Endodermal cell (in vitro differentiated cells): ENCODE measurements around the gene CHST14. TPM values are rescaled to one million over a fixed set of nuclear protein-coding genes. Genes with fewer than 3 reads are reported as not detected.

Source experiments
- DNase-seq: peaks from one replicate; pipeline ENCODE4 v3.0.0-alpha.2; 2017
- H3K27ac ChIP-seq: 2 replicates; pipeline ENCODE4 v1.5.1; 2013; ENCODE audit warnings: mild to moderate bottlenecking, low read depth, low read length, moderate library complexity
- H3K27me3 ChIP-seq: 2 replicates; pipeline ENCODE4 v1.6.1; 2013; ENCODE audit warnings: mild to moderate bottlenecking, low read length, moderate library complexity; ENCODE audit not compliant: insufficient read depth, control insufficient read depth, poor library complexity, severe bottlenecking
- H3K36me3 ChIP-seq: 2 replicates; pipeline ENCODE4 v1.7.0; 2013; ENCODE audit warnings: mild to moderate bottlenecking, low read length, moderate library complexity; ENCODE audit not compliant: control insufficient read depth, insufficient read depth
- H3K4me1 ChIP-seq: one replicate; pipeline ENCODE4 v1.7.0; 2013; ENCODE audit warnings: low read length; ENCODE audit not compliant: control insufficient read depth, insufficient read depth
- H3K4me3 ChIP-seq: 2 replicates; pipeline ENCODE4 v1.5.1; 2013; ENCODE audit warnings: mild to moderate bottlenecking, low read length, moderate library complexity
- H3K9ac ChIP-seq: 2 replicates; pipeline ENCODE4 v1.6.1; 2013; ENCODE audit warnings: mild to moderate bottlenecking, low read length, moderate library complexity; ENCODE audit not compliant: poor library complexity, severe bottlenecking; ENCODE audit errors: extremely low read depth
- H3K9me3 ChIP-seq: 2 replicates; pipeline ENCODE4 v1.6.1; 2013; ENCODE audit warnings: mild to moderate bottlenecking, low read length, moderate library complexity; ENCODE audit not compliant: control insufficient read depth
- H3K27ac Mint-ChIP-seq: 2 replicates; pipeline ENCODE4 v1.8.0; 2020; ENCODE audit warnings: mixed read lengths
- H3K27me3 Mint-ChIP-seq: 2 replicates; pipeline ENCODE4 v1.8.0; 2021; ENCODE audit warnings: mild to moderate bottlenecking, mixed read lengths; ENCODE audit not compliant: insufficient read depth
- H3K36me3 Mint-ChIP-seq: 2 replicates; pipeline ENCODE4 v1.8.0; 2020; ENCODE audit warnings: low read depth, mixed read lengths
- H3K4me1 Mint-ChIP-seq: 2 replicates; pipeline ENCODE4 v1.8.0; 2020; ENCODE audit warnings: mixed read lengths
- H3K4me3 Mint-ChIP-seq: 2 replicates; pipeline ENCODE4 v1.8.0; 2020; ENCODE audit warnings: mild to moderate bottlenecking, moderate library complexity, mixed read lengths
- H3K9me3 Mint-ChIP-seq: 2 replicates; pipeline ENCODE4 v1.8.0; 2020; ENCODE audit warnings: mild to moderate bottlenecking, mixed read lengths
- WGBS, 2 experiments: methylation state at CpG; one replicate each; pipeline versions ENCODE4 v1.1.5 to v1.1.7; 2013; ENCODE audit warnings: missing lambda C conversion rate in 2 of 2, mixed read lengths in 1 of 2; ENCODE audit not compliant: insufficient coverage in 1 of 2, insufficient read length in 1 of 2; 5-methylcytosine and 5-hydroxymethylcytosine counted together
- total RNA-seq, 2 donors: library from RNA; stranded (reverse); fragmentation: NEBNext Ultra II Directional in 1 of 2; extraction: Animal tissue kit (Norgen Biotek cat#: 25700) in 1 of 2; gene quantifications; 2 replicates in 1 of 2; 3 replicates in 1 of 2; pipeline ENCODE4 v1.2.1, GENCODE V29; 2021
- TF ChIP-seq, protein P1 (sequence below): fragments of 200-600 bp; sonication (generic); conservative IDR thresholded peaks from 2 replicates; pipeline ENCODE4 v1.5.0; 2021; ENCODE audit warnings: antibody characterized with exemption, mild to moderate bottlenecking

Gene CHST14
- total RNA-seq, 2 donors from 2014 or later: 33.7 to 43.0 TPM

DNA sequence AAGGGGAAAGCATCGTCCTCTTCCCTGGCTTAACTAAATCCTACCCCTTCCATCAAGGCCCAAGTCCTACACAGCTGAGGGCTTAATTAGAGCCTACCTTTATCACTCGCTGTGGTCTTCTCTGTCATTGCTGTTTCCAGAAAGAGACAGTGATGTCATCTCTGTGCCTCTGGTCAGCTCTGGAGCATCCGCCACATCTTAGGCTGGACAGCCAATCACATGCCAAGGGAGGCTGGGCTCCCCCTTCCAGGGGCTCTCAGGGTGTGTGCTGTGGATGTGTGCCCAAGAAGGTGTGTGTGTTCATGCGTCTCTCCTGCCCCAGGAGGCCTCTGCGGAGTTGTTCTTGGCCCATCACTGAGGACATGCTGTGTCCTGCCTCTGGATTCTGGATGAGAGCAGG is 42.8 kb downstream of the CHST14 start:
- Mint-ChIP-seq H3K36me3 (no peaks in the 10 kb centered on the region), H3K4me3 (no peak overlapping the region), H3K9me3 (no peaks in the 10 kb centered on the region), H3K27ac (no peak overlapping the region), H3K4me1 (peaks cover 6% of the 10 kb centered on the region), H3K27me3 (peaks cover 59% of the 10 kb centered on the region)
- Histone ChIP-seq H3K36me3 (no peaks in the 10 kb centered on the region), H3K4me1 (no peaks in the 10 kb centered on the region), H3K9me3 (no peaks in the 10 kb centered on the region), H3K9ac (no peak overlapping the region), H3K4me3 (no peak overlapping the region), H3K27me3 (peaks cover 38% of the 10 kb centered on the region), H3K27ac (no peak overlapping the region)
- TF ChIP-seq, protein P1, sequence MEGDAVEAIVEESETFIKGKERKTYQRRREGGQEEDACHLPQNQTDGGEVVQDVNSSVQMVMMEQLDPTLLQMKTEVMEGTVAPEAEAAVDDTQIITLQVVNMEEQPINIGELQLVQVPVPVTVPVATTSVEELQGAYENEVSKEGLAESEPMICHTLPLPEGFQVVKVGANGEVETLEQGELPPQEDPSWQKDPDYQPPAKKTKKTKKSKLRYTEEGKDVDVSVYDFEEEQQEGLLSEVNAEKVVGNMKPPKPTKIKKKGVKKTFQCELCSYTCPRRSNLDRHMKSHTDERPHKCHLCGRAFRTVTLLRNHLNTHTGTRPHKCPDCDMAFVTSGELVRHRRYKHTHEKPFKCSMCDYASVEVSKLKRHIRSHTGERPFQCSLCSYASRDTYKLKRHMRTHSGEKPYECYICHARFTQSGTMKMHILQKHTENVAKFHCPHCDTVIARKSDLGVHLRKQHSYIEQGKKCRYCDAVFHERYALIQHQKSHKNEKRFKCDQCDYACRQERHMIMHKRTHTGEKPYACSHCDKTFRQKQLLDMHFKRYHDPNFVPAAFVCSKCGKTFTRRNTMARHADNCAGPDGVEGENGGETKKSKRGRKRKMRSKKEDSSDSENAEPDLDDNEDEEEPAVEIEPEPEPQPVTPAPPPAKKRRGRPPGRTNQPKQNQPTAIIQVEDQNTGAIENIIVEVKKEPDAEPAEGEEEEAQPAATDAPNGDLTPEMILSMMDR: no peak
- peak; percentile 43 for DNase-seq
- 93 to 100% methylated on average over 4 to 5 of the region's 5 CpGs for WGBS, 2 experiments

DNA sequence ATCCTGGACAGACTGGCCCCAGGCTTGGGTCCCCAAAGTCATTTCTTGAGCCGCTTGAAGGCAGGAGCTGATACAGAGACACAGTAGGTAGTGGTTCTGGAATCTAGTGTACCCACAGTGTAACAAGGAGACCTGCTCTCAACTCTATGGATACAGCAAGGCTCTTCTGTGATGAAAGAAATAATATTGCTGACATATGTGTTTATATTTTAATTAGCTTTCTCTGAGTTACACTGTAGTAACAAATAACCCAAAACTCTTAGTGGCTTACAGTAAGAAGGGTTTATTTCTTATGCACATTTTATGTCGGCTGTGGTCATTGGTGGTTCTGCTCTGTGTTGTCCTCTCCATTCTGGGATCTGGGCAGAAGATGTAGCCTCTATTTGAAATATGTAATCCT is 45.5 kb downstream of the CHST14 start:
- Histone ChIP-seq H3K9me3 (no peaks in the 10 kb centered on the region), H3K27ac (no peak overlapping the region), H3K27me3 (peaks cover 21% of the 10 kb centered on the region), H3K36me3 (no peaks in the 10 kb centered on the region), H3K4me1 (no peaks in the 10 kb centered on the region), H3K4me3 (no peak overlapping the region), H3K9ac (no peak overlapping the region)
- H3K27ac Mint-ChIP-seq: no peak overlapping the region
- TF ChIP-seq, protein P1: no peak
- peaks cover 7% of the 10 kb centered on the region for H3K4me1 Mint-ChIP-seq
- DNase-seq: no peak
- no peak overlapping the region for H3K4me3 Mint-ChIP-seq
- no peaks in the 10 kb centered on the region for H3K36me3 Mint-ChIP-seq
- no peaks in the 10 kb centered on the region for H3K9me3 Mint-ChIP-seq
- peaks cover 32% of the 10 kb centered on the region for H3K27me3 Mint-ChIP-seq
- 96 to 100% methylated on average over 1 to 2 of the region's 2 CpGs for WGBS, 2 experiments

Other genes starting within 250 kb of the CHST14 start
- 1 to 10 TPM; 7.7 to 9.1 TPM for gene PAK6, start 231.9 kb upstream of the CHST14 start, total RNA-seq
- gene ANKRD63, start 187.9 kb upstream of the CHST14 start, total RNA-seq: not detected
- 1 to 10 TPM; 4.4 to 5.3 TPM for gene PLCB2, start 163.0 kb upstream of the CHST14 start, total RNA-seq
- gene INAFM2, start 147.3 kb upstream of the CHST14 start, total RNA-seq: 1 to 10 TPM; 4.6 to 8.6 TPM
- gene CCDC9B, start 130.0 kb upstream of the CHST14 start, total RNA-seq: under 1 TPM; 0.15 to 0.42 TPM
- gene PHGR1, start 120.0 kb upstream of the CHST14 start, total RNA-seq: not detected
- gene DISP2, start 112.8 kb upstream of the CHST14 start, total RNA-seq: under 1 TPM; 0.04 to 0.40 TPM
- gene KNSTRN, start 88.3 kb upstream of the CHST14 start, total RNA-seq: 10 to 100 TPM; 57.6 to 92.4 TPM
- gene IVD, start 65.2 kb upstream of the CHST14 start, total RNA-seq: 10 to 100 TPM; 90.6 to 98.7 TPM
- 10 to 100 TPM; 23.5 to 30.1 TPM for gene BAHD1, start 30.0 kb upstream of the CHST14 start, total RNA-seq
- 10 to 100 TPM; 14.9 to 16.8 TPM for gene CCDC32, start 94.1 kb downstream of the CHST14 start, total RNA-seq
- 10 to 100 TPM; 16.5 to 20.5 TPM for gene RPUSD2, start 98.3 kb downstream of the CHST14 start, total RNA-seq
- gene KNL1, start 123.3 kb downstream of the CHST14 start, total RNA-seq: 10 to 100 TPM; 17.6 to 32.6 TPM
- gene RAD51, start 224.2 kb downstream of the CHST14 start, total RNA-seq: 10 to 100 TPM; 34.1 to 50.9 TPM